GM19351 (cell line): ENCODE data around the gene COL5A2.

Experiments
- ATAC-seq: cut with Tn5 transposase; IDR thresholded peaks from one replicate; pipeline ENCODE4 v1.9.1; 2021; ENCODE audit warnings: mild to moderate bottlenecking, moderate library complexity; ENCODE audit not compliant: unreplicated experiment

COL5A2 gene

GRCh38 chr2:189109921-189110397, 69.6 kb downstream of the COL5A2 start:
- ATAC-seq, result peak; percentile 64

- ATAC-seq, result no peak
Observed at GRCh38 chr2:189104934-189105333, 74.6 kb downstream of the COL5A2 start.

- no peak for ATAC-seq
Observed at GRCh38 chr2:189102735-189103134, 76.8 kb downstream of the COL5A2 start.

- ATAC-seq, result no peak
Observed at GRCh38 chr2:189097934-189098333, 81.6 kb downstream of the COL5A2 start.

DNA sequence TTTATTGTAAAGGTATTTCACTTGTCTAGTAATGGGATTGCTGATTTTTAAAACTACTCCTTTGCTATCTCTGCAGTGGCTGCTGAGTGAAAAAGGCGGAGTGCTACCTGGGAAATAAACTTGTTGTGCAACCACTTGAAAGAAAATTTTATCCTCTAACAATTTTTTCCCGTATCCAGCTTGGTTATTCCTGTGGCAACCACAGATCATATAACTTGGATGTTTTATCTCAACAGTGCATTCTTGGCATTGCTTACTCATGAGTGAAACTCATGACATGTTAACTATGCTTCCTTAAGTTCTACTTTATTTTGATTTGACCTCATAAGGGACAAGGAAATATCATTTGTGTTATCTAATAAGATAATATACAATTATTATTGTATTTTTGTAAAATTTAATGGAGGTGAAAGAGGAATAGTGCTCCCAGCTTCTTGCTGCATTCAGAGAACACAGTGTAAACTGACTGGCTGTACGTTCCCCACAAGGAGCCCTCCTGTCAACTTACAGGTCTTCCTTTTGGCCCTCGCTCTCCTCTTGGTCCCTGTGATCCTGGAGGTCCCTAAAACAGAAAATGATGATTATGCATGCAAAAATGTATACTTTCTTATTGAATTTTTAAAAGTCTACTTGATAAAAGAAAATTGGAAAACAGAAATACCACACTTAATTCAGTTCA, 82.7 kb downstream of the COL5A2 start:
- ATAC-seq, result no peak

DNA sequence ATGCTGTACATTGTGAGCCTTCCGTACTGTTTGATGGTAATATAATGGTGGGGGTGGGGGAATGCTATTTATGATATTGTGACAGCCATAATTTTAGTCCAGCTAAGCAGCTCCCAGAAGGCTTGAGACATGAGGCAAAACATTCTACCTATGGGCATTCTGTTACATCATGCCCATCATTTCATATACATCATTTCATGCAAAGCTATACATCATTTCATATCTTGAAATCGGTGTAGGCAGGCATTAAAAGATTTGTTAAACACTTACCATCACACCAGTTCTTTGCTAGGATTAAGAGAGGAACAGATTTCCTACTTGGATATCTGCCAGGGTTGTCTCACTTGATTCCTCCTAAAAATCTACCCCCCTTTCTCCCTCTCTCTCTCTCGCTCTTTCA, 84.5 kb downstream of the COL5A2 start:
- ATAC-seq, result no peak

DNA sequence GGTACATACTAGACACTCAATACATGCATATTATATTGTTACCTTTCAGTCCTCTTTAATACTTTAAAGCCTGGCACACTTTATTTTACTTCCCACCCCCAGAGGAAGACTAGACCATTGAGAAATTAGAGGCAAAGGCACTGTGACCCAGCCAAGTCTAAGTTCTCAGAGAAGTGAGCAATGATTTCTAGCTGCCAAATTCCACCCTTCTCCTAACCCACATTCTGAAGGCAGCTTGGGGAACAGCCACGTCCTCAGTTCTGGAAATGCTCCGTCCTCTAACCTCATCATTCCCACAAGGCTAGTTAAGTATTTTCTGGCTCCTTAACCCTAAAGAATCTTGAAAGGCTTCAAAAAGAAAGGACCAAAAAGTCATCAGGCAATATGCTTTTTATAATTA, 86.6 kb downstream of the COL5A2 start:
- ATAC-seq, result no peak

DNA sequence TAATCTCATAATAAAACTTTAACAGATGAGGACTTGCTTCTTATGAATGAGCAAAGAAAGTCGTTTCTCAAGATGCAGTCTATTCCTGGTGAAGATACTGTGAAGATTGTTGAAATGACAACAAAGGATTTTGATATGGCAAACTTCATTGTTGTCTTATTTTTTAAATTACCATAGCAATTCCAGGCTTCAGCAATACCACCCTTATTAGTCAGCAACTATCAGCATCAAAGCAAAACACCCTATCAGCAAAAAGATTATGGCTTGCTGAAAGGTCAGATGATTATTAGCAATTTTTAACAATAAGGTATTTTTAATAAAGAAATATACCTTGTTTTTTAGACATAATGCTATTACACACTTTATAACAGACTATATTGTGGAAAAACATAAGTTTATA, 88.3 kb downstream of the COL5A2 start:
- ATAC-seq, result no peak

GRCh38 chr2:189088591-189089205, 90.9 kb downstream of the COL5A2 start:
- ATAC-seq, result no peak

GRCh38 chr2:189086710-189087109, 92.9 kb downstream of the COL5A2 start:
- no peak for ATAC-seq

DNA sequence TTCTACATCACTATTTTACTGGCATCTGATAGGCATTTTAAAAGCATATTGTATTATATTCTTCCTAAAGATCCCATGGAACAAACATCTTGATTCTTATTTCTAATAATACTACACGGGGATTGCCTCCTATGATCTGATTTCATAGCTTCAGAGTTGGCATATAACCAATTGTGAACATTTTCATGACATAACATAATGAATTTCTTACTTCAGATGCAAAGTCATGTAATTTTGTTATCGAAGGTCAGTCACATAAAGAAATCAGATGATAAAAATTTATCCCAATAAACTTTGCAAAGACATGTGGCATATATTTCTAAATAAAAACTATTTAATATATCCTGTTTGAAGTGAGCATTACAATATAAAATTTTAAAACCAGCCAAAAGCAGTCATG, 93.3 kb downstream of the COL5A2 start:
- no peak for ATAC-seq

DNA sequence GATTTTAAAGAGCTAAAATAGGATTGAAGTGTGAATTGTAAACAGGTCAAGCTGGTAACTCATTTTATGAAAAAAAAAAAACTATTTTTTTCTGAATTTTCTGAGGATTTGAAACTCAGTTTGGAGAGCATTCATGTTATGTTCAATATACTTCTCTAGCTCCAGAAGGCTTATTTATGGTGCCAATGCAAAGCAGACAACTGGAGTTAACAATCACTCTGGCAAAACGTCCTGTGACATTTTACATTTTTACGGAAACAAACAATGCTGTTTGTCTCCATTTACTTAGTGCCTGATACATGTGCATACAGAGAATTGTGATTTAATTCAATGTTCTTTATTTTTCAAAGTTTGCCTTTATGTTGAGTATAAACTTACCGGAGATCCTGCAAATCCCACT, 96.0 kb downstream of the COL5A2 start:
- ATAC-seq, result no peak

- no peak for ATAC-seq
Observed at GRCh38 chr2:189083106-189083505, 96.5 kb downstream of the COL5A2 start.

GRCh38 chr2:189082376-189082975, 97.1 kb downstream of the COL5A2 start:
- ATAC-seq, result no peak

DNA sequence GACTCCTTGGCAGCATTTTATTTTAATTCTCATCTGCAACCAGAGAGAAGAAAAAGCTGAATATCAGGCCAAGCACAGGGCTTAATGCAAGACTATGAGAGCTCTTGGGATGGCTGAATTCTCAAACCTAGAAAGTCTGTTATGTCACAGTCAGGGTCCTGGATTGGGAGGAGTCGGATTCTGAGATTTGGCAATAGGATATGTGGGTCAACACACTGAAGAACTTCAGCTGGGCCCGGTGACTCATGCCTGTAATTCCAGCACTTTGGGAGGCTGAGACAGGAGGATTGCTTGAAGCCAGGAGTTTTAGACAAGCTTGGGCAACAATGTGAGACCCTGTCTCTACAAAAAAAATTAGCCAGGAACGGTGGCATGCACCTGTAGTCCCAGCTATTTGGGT, 103.0 kb downstream of the COL5A2 start:
- no peak for ATAC-seq

- ATAC-seq, result no peak
Observed at GRCh38 chr2:189076120-189076519, 103.4 kb downstream of the COL5A2 start.

GRCh38 chr2:189074506-189074905, 105.1 kb downstream of the COL5A2 start:
- no peak for ATAC-seq

DNA sequence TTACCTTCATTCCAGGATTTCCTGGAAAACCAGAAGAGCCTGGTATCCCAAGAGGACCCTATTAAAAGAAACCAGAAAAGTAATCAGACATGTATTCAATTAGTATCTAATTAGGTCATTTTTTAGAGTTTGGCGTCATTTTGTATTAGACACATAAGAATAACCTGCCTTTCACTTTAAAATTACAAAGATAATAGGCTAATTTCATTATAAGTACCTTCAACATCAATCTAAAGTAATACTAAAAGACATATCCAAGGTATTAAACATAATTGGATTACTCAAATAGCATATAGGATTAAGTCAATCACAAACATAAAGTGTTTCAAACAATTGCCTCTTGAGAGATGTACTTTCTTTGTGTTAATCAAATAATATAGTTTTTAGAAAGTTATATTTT, 107.5 kb downstream of the COL5A2 start:
- ATAC-seq, result no peak

DNA sequence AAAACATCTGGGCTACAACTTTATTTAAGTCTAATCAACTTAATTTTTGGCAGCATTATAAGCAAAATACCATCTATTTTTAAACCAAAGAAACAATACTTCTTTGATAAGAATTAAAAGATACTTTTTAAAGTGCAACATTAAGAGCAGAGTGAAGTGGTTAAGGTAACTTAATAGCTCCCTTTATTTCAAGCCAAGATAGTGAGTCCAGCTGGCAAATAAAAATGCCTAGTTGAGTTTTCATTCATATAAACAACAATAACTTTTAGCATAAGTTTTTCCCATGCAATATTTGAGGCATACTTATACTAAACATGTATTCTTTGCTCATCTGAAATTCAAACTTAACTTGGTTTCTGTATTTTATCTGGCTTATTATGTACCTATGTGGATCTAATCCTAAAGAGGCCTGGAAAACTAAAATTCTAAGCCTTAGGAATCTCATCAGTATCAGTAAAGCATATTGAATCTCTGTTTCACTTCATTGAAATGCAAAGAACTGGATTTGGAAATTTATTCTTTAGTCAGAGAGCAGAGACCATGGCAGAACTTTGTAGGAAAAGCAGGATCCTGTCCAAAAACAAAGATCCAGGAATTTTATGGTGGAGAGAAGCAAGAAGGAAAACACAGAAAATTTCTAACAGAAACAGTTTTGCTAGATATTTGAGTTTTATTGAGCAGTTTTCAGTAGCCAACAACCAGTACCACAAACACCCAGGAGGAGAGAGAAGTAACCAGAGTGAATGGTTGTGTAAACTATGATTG, 109.5 kb downstream of the COL5A2 start:
- no peak for ATAC-seq

GRCh38 chr2:189066037-189066436, 113.5 kb downstream of the COL5A2 start:
- ATAC-seq, result no peak

DNA sequence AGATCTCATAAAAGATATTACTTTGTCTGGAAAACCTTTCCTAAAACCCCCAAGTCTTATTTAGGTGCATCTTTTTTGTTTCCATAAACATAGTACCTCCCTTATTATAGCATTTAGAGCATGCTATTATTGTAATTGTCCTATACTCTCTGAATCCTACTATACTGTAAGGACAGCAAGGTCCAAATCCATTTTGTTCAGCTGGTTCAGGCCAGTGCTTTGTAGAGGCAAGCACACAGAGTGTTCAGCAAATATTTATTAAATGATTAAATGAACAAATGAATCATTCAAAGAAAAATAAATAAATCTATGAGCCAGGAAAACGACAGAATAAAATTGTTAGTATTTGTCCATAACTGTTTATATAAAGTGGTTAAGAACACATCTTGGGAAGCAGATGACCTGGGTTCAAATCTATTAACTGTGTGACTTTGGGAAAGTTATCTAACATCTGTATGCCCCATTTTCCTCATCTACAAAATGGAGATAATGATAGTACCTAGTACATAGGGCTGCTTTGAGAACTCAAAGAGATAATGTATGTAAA, 119.4 kb downstream of the COL5A2 start:
- ATAC-seq, result no peak
